Sciatic nerve (tissue), 2 donors: ENCODE measurements around the gene MTPN. TPM values are rescaled to one million over a fixed set of nuclear protein-coding genes. Genes with fewer than 3 reads are reported as not detected.

Experiments used
- ATAC-seq: fragments of 200-7000 bp; cut with Tn5 transposase; one replicate; pipeline ENCODE4 v1.9.1; 2020; ENCODE audit warnings: mild to moderate bottlenecking, moderate library complexity
- DNase-seq: peaks from one replicate; pipeline ENCODE4 v3.0.0-alpha.2; 2020; ENCODE audit warnings: low spot score
- intact Hi-C: fragments of 100-400 bp; cut with DNase I; formaldehyde crosslinking; loops from one replicate; pipeline ENCODE4 v1.14.2; 2022
- total RNA-seq: library from RNA; stranded (reverse); fragmentation: NEBNext Ultra II Directional; extraction: Animal tissue kit (Norgen Biotek cat#: 25700); gene quantifications from one replicate; pipeline ENCODE4 v1.2.1, GENCODE V29; 2021
- donor health status: DM: no; HTN: no; CAD: no.
- donor health status: DM: no; HTN: no; CAD: no.

Gene MTPN, protein sequence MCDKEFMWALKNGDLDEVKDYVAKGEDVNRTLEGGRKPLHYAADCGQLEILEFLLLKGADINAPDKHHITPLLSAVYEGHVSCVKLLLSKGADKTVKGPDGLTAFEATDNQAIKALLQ
- 114 TPM for total RNA-seq

DNA sequence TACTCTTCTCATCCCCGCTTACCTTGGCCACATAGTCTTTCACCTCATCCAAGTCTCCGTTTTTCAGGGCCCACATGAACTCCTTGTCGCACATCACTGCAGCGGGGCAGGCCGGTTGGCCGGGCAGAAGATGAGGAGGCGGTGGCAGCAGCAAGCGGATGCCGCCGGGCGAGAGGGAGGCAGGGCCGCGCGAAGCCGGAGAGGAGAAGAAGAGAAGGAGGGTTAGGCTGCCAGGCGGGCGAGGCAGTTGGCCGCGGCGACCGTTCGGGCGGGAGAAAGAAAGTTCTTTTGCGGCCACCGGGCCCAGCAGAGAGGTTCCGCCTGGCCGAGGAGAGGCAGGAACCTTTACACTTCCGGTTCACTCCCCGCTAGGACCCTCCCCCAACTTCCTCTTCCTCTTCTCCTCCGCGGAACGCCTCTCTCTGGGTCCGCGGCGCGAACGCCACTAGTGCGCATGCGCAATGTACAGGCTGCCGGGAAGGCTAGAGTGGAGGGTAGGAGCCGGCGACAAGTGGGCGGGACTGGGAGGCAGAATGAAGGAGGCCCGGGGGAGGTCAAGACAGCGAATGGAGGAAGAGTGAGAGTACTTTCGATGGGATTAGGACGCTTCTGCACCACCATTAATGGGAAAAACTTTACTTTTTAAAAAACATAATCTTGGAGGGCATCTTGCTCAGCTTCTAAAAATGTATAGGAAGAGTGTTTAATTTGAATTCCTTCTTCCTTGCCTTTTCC is at the start of gene MTPN:
Gene MTPN, minus strand, starts transcription at position 353 of the 735 bp plus-strand sequence. Its CDS starts 259 bp downstream, at position 94.
- peak; percentile 100 for DNase-seq
- ATAC-seq: peak; percentile 100
- intact Hi-C loops: no loop called here

DNA sequence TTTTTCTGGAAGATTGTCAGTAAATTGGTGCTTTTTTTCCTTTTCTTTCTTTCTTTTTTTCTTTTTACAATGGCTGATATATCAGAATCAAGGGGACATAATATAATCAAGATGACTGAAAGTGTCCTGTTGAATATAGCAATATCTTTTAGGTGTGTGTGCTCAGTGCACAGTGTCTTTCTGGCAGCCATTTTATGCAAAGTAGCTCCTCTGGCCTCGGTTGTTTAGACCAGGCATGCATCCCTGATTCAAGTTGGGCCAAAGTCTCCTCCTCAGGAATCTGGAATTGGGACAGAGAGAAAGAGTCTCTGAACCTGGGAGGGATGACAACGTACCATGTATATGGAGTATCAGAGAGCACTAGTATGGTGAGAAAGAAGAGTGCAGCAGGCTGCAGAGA is 49.0 kb upstream of the MTPN start:
- ATAC-seq: no peak
- DNase-seq: no peak
- intact Hi-C loops: no loop called here

DNA sequence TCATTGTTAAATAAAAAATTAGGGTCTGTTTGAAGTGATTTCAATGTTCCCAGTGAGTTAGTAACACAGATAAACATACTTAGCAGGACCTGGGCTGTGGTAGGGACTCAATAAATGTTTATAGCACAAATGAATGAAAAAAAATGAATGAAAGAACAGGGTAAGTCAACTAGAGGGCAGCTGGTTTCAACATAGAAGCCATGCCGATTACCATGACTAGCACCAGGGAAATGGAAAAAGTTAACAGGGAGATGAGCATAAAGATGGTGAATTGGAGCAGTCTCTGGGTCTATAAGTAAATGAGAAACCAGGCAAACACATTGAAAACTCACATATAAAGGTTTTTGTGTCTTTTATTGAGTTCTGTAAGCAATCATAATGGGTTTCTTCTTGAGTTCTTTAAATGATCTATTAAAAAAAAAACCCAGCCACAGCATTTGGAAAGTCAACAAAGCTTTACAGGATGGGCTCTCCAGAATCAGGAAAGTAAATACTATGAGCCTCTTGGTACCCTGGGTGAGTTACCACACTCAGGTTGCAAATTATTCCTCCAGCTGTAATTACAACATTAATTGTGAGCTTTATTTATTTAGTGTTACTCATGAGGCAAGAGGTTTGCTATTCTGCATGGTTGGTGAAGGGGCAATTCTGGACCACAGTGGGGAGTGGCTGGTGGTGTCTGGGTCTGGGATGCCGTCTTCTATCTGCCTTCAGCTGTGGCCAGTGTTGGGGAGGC is 46.1 kb upstream of the MTPN start:
- DNase-seq: no peak
- no peak for ATAC-seq
- intact Hi-C loops: no loop called here

DNA sequence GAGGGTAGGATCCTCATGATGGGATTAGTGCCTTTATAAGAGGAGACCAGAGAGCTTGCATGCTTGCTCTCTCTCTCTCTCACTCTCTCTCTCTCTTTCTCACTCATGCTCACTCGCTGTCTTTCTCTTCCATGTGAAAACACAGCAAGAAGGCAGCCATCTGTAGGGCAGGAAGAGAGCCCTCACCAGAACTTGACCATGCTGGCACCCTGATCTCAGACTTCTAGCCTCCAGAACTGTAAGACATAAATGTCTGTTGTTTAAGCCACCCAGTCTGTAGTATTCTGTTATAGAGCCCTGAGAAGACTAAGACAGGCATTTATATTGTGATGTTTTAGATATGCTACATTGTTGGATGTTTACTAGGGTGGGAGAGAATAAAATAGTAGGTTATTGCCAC is 43.4 kb upstream of the MTPN start:
- ATAC-seq: no peak
- intact Hi-C loops: no loop called here

DNA sequence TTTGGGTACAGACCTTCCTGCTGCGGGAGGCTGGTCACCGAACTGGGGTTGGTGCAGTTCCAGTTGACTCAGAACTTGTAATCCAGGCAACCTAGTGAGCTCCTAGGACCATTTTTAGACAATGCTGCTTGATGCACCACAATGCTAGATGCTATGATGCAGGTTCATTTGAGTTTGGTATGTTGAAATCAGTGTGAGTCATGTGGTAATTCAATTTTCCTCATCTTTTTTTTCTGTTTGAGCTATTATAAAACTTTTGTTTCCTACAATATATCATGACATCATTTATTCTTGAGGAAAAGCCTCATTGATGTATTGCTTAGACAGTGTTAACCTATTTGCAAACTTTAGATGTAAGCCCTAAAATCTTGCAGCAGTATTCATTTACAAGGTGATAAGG is 40.9 kb upstream of the MTPN start:
- DNase-seq (no peak), ATAC-seq (no peak)
- intact Hi-C loops: no loop called here

More for the DNA sequence above, 43.4 kb upstream of the MTPN start:
- DNase-seq: no peak

DNA sequence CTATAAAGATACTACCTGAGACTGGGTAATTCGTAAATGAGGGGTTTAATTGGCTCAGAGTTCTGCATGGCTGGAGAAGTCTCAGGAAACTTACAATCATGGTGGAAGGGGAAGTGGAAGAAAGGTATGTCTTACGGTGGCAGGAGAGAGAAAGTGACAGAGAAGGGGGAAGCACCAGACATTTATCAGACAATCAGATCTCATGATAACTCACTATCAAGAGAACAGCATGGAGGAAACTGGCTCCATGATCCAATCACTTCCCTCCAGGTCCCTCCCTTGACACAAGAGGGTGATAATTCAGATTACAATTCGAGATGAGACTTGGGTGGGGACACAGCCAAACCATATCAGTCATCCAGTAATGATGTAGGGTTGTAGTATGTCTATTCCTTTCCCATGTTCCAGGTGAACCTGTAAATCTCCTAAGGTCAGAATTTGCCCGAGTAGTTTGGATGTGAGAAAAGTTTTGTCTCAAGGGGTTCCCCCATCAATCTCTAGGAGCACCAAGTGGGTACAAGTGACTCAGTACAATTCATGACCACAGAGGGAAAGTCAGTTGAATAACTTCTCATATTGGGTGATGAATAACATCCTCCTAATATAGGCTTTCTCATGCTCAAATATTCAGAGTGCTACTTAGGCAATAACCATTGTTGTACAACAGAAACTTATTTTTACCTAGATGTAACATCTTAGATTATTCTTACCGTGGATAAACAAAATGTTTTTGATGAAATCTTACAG is 39.7 kb upstream of the MTPN start:
- no peak for ATAC-seq
- DNase-seq: no peak
- intact Hi-C loops: no loop called here

DNA sequence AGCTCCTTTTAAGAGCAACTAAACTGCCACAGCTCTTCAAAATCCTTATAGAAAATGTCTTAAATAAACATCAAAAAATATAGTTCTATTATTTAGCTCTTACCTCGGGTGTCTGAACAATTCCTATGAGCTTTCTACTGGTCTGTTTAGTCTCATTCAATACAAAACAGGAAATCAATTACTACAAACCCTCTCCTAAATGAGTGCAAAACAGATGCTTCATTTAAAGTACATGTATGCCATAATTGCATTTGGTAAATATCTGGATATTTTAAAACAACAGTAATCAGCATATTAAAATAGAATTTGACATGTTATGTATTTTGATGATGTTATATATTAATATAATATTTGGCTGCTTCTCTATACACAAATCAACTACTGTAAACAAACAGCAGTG is 38.5 kb upstream of the MTPN start:
- intact Hi-C loops: no loop called here
- ATAC-seq: no peak
- no peak for DNase-seq

DNA sequence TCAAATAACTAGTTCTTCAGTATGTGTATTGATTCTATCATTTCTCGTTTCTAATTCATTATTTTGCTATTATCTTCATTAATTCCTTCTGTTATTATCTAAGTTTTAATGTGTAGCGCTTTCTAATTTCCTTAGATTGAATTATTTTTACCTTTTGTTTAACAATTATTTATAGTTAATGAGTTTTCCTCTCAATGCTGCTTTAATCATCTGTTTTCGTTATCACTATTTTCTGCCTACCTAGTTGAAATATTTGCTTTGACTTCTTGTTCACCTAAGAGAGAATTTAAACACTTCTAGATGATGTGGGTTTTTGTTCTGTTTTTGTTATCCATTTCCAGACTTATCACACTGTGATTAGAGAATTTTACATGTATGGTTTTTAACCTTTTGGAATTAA is 37.5 kb upstream of the MTPN start:
- DNase-seq: no peak
- no peak for ATAC-seq
- intact Hi-C loops: no loop called here

DNA sequence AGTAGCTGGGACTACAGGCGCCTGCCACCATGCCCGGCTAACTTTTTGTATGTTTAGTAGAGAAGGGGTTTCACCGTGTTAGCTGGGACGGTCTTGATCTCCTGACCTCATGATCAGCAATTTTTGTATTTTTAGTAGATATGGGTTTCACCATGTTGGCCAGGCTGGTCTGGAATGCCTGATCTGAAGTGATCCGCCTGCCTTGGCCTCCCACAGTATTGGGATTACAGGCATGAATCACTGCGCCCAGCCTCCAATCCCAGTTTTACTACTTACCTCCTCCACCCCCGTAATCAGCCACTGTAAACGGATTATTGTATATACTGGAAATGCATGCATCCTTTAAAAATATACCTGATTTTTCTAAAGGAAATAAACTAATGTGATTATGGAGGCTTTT is 35.1 kb upstream of the MTPN start:
- DNase-seq (no peak), ATAC-seq (no peak)
- intact Hi-C loops: no loop called here

DNA sequence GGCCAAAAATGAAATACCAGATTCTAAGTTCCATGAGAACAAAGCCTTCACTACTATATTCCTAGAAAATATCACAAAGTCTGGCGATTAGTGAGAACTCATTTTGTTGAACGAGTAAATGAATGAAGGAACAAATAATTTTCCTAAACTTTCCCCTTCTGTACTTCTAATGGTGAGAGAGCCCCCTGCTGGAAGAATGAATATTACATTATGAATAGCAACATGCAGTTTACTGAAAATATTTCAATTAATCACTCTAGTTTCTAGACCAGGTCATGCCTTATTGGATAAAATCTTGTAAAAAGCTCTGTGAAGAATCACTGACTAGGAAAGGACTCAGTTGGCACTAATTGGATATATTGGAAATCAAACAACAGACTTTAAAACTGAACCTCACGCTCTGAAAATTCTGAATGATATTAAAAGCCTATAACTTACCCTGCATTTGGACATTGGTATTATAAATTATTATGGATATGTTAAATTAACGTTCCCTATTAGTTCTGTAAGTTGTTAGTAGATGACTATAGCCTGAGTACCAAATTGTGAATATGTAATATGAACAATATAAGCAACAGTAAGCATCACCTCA is 32.4 kb upstream of the MTPN start:
- intact Hi-C loops: no loop called here
- ATAC-seq (peak; percentile 38), DNase-seq (no peak)

DNA sequence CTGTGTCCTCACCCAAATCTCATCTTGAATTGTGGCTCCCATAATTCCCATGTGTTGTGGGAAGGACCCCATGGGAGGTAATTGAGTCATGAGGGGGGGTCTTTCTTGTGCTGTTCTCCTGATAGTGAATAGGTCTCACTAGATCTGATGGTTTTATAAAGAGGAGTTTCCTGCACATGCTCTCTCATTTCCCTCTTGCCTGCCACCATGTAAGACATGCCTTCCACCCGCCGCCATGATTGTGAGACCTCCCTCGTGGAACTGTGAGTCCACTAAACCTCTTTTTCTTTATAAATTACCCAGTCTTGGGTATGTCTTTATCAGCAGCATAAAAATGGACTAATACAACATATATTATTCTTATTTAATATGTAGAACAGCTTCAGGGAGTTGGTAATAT is 29.0 kb upstream of the MTPN start:
- DNase-seq (no peak), ATAC-seq (no peak)
- intact Hi-C loops: no loop called here

DNA sequence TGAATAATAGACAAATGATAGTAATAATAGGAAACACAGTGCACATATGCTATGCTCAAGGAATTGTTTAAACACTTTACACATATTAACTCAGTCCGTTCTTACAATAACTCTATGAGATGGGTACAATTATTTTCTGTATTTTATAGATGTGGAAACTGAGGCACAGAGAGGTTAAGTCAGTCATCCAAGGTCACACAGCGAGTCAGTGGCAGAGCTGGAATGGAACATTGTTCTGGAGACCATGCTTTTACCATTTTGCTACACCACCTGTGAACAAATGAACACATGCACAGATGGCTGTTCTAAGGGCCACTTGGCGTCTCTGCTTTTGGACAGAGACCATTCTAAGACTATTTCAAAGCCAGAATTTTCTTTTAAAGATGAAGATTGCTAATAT is 26.9 kb upstream of the MTPN start:
- intact Hi-C loops: loop anchor here (5.0 kb wide), 1 partner anchor 202 kb away; no protein-coding TSS in a partner anchor
- DNase-seq (no peak), ATAC-seq (no peak)

DNA sequence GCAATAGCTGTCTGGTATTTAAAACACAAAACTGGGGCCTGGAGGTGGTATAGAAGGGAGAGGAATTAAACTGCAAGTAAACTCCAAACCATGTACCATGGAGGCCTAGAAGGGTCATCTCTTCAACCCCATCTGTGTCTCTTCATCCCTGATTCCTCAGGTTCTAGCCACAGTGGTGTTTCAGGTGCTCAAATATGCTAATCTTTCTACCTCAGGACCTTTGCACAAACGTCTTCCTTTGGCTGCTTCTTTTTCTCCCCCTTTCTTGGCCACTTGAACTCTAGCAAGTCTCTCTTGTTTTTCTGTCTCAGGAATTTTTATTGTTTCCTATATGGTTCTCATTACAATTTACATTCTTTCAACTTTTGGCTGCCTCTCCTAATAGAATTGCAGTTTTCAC is 25.6 kb upstream of the MTPN start:
- DNase-seq (no peak), ATAC-seq (no peak)
- intact Hi-C loops: loop anchor here (5.0 kb wide), 1 partner anchor 201 kb away; no protein-coding TSS in a partner anchor

DNA sequence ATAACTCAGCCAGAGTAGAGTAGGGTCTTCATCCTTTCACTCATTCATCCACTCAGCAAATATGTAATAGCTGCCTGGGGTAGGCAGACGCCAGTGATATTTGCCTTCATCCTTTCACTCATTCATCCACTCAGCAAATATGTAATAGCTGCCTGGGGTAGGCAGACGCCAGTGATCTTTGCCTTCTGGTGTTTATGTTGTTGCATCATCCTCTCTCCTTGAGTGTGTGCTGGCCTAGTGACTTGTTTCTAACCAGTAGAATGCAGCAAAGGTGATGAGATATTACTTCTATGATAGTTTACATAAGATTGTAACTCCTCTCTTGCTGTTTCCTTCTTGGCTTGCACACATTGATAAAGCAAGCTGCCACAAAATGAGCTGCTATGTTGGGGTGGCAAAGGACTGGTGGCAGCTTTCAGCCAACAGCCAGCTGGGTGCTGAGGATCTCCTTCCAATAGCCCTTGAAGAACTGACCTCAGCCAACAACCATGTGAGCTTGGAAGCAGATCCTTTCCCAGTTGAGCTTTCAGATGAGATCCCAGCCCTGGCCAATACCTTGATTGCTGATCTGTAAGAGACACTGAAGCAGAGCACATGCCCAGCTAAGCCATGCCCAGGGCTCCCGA is 23.2 kb upstream of the MTPN start:
- no peak for DNase-seq
- intact Hi-C loops: loop anchor here (5.0 kb wide), 1 partner anchor 198 kb away; no protein-coding TSS in a partner anchor

DNA sequence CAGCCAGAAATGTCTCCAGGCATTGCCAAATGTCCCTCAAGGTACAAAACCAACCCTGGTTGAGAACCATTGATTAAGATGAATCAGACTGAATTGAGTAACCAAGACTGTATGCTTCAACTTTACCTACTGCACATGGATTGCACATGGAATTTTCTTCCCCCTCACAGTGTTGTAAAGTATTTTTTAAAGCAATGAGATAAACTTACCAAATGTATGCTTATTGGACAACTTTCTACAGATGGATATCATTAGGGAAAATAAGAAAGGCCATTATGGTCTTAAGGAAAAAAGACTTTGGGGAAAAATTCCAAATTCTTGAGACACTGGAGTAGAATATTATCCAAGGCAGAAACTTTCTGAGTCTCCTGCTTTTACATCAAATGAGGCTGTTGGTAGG is 20.9 kb upstream of the MTPN start:
- intact Hi-C loops: no loop called here
- no peak for DNase-seq
- no peak for ATAC-seq

More for the DNA sequence above, 23.2 kb upstream of the MTPN start:
- ATAC-seq: no peak

DNA sequence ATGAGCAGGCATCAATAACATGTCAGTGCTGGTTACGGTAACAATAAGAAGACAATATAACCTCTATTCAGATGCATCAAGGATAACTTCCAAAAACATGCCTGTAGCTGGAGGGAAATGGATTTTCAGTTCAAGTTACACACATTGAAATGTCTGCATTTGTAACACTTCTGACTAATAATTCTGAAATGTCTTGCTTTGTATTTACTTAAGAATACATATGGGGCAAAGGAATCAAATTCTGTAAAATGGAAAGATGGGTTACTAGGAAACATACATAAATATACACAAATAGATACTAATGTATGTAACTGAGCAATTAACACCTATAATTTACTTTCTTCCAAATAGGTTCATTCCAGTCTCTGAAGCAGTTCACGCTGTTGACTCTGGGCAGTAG is 18.6 kb upstream of the MTPN start:
- ATAC-seq: no peak
- no peak for DNase-seq
- intact Hi-C loops: no loop called here

DNA sequence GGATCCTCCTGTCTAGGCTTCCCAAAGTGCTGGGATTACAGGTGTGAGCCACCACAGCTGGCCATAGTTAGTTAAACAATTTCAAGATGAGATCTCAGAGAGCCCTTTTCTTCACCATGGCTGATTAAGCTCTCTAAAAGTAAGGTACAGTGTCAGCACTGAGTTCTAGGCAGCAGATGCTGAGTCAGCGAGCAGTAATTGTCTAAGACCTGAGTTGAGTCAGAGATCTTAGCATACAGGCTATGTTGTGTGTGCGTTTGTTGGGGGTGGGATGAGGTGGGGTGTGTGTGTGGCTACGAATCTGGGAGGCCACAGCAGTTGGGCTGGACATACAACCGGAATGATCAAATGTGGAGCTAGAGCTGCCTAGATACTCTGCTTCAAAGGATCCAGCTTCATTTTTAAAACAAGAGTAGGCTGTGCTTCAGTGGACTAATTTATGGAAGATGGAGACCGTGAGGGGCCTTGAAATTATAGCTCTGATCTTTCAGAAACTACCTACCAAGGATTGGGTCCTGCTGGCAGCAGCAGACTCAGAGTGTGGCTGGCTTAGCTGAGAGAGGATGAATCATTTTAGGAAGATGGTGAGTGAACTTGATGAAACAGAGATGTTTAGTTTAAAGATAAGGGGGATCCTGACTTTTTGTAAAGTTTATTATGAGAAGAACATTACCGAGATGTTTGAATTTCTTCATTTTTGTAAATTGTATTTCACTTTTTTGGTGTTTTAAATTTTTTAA is 17.5 kb upstream of the MTPN start:
- no peak for DNase-seq
- no peak for ATAC-seq
- intact Hi-C loops: no loop called here

DNA sequence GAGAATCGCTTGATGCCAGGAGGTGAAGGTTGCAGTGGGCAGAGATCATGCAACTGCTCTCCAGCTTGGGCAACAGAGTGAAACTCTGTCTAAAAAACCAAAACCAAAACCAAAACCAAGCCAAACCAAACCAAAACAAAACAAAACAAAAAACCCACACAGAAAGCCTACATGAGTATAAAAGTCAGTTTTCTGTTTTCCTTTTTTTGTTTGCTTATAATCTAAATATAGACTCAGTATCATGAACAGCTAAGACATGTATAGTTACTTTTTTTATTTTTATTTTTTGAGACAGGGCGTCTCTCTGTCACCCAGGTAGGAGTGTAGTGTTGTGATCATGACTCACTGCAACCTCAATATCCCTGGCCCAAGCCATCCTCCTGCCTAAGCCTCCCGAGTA is 16.8 kb upstream of the MTPN start:
- intact Hi-C loops: no loop called here
- ATAC-seq (no peak), DNase-seq (no peak)
